GM23338 (cell line): ENCODE data around the gene PRKAA1.

Experiments
- CREB1 ChIP-seq: fragments of 250-450 bp; sonication (Bioruptor Pico); IDR thresholded peaks from 2 replicates; pipeline ENCODE4 v1.5.0; 2020; ENCODE audit warnings: low read depth, mild to moderate bottlenecking, moderate library complexity
- CTCF ChIP-seq, 2 experiments: fragments of 200-600 bp in 1 of 2; sonication (generic) in 1 of 2; conservative IDR thresholded peaks; 2 replicates each; pipeline versions ENCODE4 v1.5.1 to v1.6.1; 2016 to 2017; ENCODE audit warnings: antibody characterized with exemption in 2 of 2, low read depth in 2 of 2, mild to moderate bottlenecking in 2 of 2, moderate library complexity in 1 of 2
- EZH2 ChIP-seq: fragments of 200-600 bp; sonication (generic); IDR thresholded peaks from one replicate; pipeline ENCODE4 v1.8.0; 2017; ENCODE audit warnings: antibody characterized with exemption, mild to moderate bottlenecking, low read depth; ENCODE audit not compliant: unreplicated experiment
- EZH2phosphoT487 ChIP-seq: fragments of 200-600 bp; sonication (generic); IDR thresholded peaks from one replicate; pipeline ENCODE4 v1.8.1; 2018; ENCODE audit warnings: antibody characterized with exemption; ENCODE audit not compliant: unreplicated experiment
- POLR2AphosphoS5 ChIP-seq: IDR thresholded peaks from 2 replicates; pipeline ENCODE4 v1.6.1; 2016; ENCODE audit warnings: antibody characterized with exemption, low read depth
- REST ChIP-seq: IDR thresholded peaks from one replicate; pipeline ENCODE4 v1.6.1; 2018; ENCODE audit warnings: antibody characterized with exemption; ENCODE audit not compliant: unreplicated experiment
- ZNF114 ChIP-seq: fragments of 250-450 bp; sonication (Bioruptor Pico); IDR thresholded peaks from 2 replicates; pipeline ENCODE4 v1.5.0; 2020; ENCODE audit warnings: mild to moderate bottlenecking, moderate library complexity
- ZNF331 ChIP-seq: fragments of 250-450 bp; sonication (Bioruptor Pico); IDR thresholded peaks from 2 replicates; pipeline ENCODE4 v1.5.0; 2020; ENCODE audit warnings: low read depth, mild to moderate bottlenecking, moderate library complexity
- TF ChIP-seq, protein P1 (sequence below): fragments of 250-450 bp; sonication (Bioruptor Pico); IDR thresholded peaks from 2 replicates; pipeline ENCODE4 v1.5.0; 2020; ENCODE audit warnings: mild to moderate bottlenecking, moderate library complexity

- TF ChIP-seq CTCF (conservative IDR thresholded peaks at IDR 0.05; ENCODE audit: low read depth in 2 of 2) (no peak), EZH2 (no peak), CREB1 (CRISPR knock-in tag) (no peak), POLR2AphosphoS5 (no peak), REST (no peak), EZH2phosphoT487 (no peak), ZNF331 (CRISPR knock-in tag) (no peak), ZNF114 (no peak)
- TF ChIP-seq, protein P1, sequence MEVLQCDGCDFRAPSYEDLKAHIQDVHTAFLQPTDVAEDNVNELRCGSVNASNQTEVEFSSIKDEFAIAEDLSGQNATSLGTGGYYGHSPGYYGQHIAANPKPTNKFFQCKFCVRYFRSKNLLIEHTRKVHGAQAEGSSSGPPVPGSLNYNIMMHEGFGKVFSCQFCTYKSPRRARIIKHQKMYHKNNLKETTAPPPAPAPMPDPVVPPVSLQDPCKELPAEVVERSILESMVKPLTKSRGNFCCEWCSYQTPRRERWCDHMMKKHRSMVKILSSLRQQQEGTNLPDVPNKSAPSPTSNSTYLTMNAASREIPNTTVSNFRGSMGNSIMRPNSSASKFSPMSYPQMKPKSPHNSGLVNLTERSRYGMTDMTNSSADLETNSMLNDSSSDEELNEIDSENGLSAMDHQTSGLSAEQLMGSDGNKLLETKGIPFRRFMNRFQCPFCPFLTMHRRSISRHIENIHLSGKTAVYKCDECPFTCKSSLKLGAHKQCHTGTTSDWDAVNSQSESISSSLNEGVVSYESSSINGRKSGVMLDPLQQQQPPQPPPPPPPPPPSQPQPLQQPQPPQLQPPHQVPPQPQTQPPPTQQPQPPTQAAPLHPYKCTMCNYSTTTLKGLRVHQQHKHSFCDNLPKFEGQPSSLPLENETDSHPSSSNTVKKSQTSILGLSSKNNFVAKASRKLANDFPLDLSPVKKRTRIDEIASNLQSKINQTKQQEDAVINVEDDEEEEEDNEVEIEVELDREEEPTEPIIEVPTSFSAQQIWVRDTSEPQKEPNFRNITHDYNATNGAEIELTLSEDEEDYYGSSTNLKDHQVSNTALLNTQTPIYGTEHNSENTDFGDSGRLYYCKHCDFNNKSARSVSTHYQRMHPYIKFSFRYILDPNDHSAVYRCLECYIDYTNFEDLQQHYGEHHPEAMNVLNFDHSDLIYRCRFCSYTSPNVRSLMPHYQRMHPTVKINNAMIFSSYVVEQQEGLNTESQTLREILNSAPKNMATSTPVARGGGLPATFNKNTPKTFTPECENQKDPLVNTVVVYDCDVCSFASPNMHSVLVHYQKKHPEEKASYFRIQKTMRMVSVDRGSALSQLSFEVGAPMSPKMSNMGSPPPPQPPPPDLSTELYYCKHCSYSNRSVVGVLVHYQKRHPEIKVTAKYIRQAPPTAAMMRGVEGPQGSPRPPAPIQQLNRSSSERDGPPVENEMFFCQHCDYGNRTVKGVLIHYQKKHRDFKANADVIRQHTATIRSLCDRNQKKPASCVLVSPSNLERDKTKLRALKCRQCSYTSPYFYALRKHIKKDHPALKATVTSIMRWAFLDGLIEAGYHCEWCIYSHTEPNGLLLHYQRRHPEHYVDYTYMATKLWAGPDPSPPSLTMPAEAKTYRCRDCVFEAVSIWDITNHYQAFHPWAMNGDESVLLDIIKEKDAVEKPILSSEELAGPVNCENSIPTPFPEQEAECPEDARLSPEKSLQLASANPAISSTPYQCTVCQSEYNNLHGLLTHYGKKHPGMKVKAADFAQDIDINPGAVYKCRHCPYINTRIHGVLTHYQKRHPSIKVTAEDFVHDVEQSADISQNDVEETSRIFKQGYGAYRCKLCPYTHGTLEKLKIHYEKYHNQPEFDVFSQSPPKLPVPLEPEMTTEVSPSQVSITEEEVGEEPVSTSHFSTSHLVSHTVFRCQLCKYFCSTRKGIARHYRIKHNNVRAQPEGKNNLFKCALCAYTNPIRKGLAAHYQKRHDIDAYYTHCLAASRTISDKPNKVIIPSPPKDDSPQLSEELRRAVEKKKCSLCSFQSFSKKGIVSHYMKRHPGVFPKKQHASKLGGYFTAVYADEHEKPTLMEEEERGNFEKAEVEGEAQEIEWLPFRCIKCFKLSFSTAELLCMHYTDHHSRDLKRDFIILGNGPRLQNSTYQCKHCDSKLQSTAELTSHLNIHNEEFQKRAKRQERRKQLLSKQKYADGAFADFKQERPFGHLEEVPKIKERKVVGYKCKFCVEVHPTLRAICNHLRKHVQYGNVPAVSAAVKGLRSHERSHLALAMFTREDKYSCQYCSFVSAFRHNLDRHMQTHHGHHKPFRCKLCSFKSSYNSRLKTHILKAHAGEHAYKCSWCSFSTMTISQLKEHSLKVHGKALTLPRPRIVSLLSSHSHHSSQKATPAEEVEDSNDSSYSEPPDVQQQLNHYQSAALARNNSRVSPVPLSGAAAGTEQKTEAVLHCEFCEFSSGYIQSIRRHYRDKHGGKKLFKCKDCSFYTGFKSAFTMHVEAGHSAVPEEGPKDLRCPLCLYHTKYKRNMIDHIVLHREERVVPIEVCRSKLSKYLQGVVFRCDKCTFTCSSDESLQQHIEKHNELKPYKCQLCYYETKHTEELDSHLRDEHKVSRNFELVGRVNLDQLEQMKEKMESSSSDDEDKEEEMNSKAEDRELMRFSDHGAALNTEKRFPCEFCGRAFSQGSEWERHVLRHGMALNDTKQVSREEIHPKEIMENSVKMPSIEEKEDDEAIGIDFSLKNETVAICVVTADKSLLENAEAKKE, result no peak
These were observed 43.6 kb downstream of the PRKAA1 start for GRCh38 chr5:40754381-40755092.
